Renal cortical epithelial cell (primary cell): ENCODE data around the gene KRTDAP. TPM values are rescaled to one million over a fixed set of nuclear protein-coding genes. Genes with fewer than 3 reads are reported as not detected.
"Not testable (repeated sequence)": the region's sequence is repeated elsewhere in the genome, so short reads cannot be mapped to it uniquely, and the experiment has no call there.

Source experiments
- DNase-seq: peaks from one replicate; pipeline ENCODE4 v3.0.0-alpha.2; 2011; ENCODE audit warnings: low read depth
- total RNA-seq: library from RNA; depleted of rRNA; stranded (reverse); fragments of >200 nt; gene quantifications from 2 replicates; pipeline ENCODE4 v1.2.3, GENCODE V29; 2014

The KRTDAP gene
- total RNA-seq, 1 donor from 2014 or later = not detected

- DNase-seq = no peak
These were observed 5.8 kb downstream of the KRTDAP start for GRCh38 chr19:35484252-35485036.

DNA sequence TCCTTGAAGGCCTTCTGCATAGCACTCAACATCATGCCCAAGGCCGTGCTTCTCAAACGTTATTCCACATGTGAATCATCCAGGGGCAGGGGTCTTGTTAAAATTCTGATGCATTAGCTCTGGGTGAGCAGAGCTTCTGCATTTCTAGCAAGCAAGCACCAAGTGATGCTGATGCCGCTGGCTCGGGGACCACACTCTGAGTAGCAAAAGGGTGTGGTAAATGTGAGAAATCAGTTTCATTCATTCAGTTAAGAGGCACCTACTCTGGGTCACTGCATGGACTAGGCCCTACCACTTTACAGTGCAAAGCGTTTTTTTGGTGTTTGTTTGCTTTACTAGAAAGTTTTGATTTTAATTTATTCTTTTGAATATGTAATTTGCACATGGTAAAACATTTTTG is 7.2 kb downstream of the KRTDAP start:
- no peak for DNase-seq

- no peak for DNase-seq
These were observed 11.2 kb downstream of the KRTDAP start for GRCh38 chr19:35478794-35479677.

- no peak for DNase-seq
These were observed 14.1 kb downstream of the KRTDAP start for GRCh38 chr19:35476149-35476548.

GRCh38 chr19:35474594-35474993 is 15.7 kb downstream of the KRTDAP start:
- DNase-seq = not testable (repeated sequence)

DNA sequence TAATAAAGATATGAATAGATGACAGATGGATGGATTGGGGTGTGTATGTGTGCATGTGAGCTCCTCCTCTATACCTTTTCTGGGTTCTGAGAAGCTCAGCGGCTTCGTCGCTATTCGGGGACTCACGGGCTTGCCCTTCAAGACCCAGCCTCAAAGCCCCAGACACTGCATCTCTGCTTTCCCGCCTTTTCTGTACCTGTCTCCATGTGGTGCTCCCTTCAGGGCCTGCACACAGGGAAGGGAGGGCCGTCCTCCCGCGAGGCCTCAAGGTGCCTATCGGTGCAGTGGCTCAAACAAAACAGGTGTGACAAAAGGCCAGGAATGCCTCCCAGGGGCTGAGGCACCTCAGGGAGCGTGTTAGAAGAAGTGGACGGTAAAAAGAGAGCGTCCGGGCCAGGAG is 16.2 kb downstream of the KRTDAP start:
- DNase-seq = no peak

DNA sequence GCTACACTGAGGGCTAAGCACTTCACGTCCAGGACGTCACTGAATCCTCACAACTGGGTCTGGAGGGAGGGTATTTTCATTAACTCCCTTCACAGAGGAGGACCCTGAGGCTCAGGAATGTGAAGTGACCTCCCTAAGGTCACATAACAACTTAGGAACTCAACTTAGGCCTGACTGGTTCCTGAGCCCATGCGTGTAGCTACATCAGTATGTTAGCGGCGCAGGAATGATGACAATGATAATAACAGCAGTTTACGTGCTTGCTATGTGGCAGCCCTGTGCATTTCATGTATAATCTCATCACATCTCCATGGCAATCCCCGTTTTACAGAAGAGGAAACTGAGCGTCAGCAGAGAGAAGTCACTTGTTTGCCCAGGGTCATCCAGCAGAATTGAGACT is 18.3 kb downstream of the KRTDAP start:
- no peak for DNase-seq

- not testable (repeated sequence) for DNase-seq
These were observed 19.2 kb downstream of the KRTDAP start for GRCh38 chr19:35471075-35471474.

DNA sequence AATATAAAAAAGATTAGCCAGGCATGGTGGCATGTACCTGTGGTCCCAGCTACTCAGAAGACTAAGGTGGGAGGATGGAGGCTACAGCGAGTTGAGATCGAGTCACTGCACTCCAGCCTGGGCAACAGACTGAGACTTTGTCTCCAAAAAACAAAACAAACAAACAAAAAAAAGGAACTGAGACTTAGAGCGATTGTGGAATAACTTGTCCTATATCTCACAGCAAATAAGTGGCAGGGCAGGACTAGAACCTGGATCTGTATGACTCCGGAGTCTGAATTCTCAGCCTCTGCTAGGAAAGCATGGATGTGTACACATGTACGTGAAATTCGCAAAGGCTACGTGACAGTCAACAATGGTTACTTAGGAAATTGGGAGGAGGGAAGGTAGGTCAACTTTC is 20.1 kb downstream of the KRTDAP start:
- DNase-seq = no peak

- peak; percentile 22 for DNase-seq
These were observed 21.6 kb downstream of the KRTDAP start for GRCh38 chr19:35468637-35469036.

DNA sequence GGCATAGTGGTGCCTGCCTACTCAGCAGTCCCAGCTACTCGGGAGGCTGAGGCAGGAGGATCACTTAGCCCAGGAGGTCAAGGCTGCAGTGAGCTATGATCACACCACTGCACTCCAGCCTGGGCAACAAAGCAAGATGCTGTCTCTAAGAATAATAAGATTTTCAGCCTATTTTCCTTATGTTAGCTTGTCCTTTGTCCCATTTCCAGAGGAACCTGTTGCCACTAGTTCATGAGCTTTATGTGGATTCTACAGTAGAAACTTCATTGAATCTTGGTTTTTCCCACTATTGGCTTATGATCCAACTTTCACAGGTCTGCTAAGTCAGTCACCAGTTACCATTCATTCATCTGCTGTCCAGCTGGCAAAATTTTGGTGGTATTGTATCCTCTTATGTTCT is 24.0 kb downstream of the KRTDAP start:
- DNase-seq = no peak

DNA sequence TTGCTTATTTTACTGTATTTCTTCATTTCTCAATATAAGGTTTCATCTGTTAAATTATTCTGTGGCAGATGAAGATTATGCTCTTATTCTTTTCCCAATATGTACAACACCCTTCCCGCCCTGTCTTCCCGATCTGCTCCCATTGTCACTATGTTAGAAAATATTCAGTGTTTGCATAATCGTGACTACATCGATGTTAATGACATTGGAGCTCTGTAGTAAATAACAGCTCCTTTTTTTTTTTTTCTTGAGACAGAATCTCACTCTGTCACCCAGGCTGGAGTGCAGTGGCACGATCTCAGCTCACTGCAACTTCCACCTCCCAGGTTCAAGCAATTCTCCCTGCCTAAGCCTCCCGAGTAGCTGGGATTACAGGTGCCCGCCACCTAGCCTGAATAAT is 27.3 kb downstream of the KRTDAP start:
- DNase-seq = not testable (repeated sequence)

DNA sequence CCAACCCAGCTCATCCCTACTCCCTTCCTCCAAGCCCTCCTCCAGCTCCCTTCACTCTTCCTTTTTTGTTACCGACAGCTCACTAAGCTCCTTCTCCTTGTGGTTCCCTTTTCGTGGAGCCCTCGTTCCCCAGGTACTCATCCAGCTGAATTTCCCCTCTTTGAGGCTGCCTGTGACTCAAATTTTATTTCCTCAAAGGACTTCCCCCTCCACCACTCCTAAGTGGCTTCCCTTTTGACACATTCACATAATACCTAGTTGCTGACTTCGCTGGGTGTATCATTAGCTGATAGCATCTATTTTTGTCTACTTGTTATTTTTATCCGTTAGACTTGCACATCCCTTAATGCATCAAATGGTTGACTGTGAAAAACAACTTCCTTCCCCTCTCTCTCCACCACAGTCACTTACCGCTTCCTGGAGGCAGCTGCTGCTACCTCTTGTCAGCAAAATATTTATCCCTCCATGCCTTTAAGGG is 27.7 kb downstream of the KRTDAP start:
- DNase-seq = no peak

- DNase-seq = not testable (repeated sequence)
These were observed 28.5 kb downstream of the KRTDAP start for GRCh38 chr19:35461788-35462187.

DNA sequence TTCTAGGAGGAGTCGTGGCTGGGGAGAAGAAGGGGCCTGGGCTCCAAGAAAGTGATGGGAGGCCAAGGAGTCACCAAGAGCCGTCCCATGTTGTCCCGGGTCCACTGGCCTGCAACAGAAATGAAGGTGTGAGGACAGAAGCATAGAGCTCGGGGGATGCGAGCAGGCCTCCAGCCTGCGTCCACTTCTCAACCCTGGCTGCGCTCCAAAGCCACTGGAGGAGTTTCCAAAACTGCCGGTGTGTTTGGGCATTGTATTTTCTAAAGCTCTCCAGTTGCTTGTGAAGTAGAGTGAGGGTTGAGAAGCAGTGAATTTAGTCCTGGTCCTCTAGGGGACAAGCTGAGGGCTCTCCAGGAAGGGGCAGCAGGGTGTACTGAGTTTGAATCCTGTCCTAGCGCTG is 29.2 kb downstream of the KRTDAP start:
- DNase-seq = no peak

GRCh38 chr19:35460608-35461007 is 29.7 kb downstream of the KRTDAP start:
- DNase-seq = no peak

DNA sequence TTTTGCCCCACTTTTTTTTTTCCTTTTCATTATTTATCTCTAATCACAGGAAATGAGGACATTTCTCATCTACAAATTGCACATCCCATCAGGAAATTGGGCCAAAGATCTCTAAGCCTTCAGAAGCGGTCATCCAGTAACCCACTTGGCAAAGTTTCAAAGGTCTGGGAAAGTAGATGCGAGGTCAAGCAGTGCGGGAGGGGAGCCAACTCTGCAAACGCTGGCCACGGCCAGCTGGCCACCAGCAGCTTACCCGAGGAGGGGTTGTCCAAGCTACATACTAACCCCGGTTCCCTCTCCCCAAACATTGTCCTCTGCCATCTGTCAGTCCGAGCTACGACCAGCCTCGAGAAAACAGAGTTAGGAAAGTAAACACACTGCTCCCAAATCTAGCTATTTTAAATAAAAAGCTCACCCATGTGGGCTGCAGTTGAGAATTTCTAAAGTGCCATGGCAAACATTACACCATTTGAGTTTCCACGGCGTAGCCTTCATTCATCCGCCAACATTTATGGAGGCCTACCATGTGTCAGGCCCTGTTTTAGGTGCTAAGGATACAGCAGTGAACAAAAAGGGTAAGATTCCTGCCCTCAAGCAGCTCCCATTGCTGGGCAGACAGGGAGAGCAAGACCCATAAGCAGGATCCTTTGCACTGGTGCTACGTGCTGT is 30.7 kb downstream of the KRTDAP start:
- DNase-seq = peak; percentile 26

DNA sequence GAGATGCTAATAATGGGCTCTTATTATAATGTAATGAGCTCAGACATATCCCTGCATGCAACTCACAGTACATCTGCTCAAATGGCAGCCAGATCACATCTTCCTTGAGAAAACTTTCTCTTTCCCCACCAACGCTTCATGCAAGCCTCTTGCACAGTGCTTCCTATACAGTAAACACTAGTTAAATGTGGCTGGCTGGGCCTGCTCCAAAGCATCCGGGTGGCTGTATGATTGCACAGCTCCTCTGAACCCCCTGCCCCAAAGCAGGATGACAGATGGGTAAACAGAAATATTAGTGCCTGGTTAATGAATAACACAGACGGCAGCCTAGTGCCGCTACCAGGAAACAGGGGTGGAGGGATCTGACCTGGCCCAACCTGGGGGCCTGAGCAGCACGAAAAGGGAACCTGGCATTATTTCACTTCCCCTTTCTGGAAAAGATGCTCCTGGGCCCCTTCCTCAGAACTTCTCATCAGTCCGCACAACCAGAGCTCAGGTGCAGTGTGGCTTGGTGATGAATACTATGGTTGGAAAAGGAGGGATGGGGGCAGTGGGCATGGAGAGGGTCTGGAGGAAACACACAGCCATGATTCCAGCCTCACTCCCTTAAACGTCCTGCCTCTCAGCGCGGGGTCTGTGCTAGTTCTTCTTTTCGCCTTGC is 31.4 kb downstream of the KRTDAP start:
- DNase-seq = peak; percentile 5

GRCh38 chr19:35458192-35458591 is 32.1 kb downstream of the KRTDAP start:
- DNase-seq = no peak

DNA sequence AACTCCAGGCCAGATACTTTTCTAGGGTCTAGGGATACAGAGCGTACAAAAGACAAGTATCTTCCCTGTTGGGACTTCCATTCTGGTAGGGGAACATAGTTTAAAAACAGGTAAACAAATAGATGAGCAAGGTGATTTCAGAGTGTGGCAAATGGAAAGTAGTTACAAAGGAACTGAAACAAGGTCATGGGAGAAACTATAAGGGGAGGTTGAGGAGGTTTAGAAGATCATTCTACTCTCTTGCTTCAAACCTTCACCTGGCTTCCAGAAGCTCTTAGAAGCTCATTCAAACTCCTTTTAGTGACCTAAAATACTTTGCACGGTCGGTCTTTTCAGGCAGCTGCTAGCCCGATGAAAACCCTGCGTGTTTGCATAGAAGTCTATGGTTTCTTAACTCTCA is 33.1 kb downstream of the KRTDAP start:
- DNase-seq = no peak

GRCh38 chr19:35455616-35456201 is 34.6 kb downstream of the KRTDAP start:
- no peak for DNase-seq
